ENCODE results near the gene SLC46A3. TPM values are rescaled to one million over a fixed set of nuclear protein-coding genes. Genes with fewer than 3 reads are reported as not detected.

Gene SLC46A3
- total and polyA plus RNA-seq, 2 donors (not counting 1 experiment from before 2014, with no cell fraction given), result 13.1 to 19.0 TPM

- Histone ChIP-seq H3K9ac (ENCODE audit: low read length) (no peak overlapping the region), H3K27me3 (replicated peaks in 1 of 4; ENCODE audit: control extremely low read depth in 1 of 4, control insufficient read depth in 3 of 4, insufficient read depth in 4 of 4, low read length in 3 of 4) (peaks cover 0 to 3% (median 0%) of the 10 kb centered on the region in 4 experiments), H3K4me1 (ENCODE audit: control insufficient read depth in 2 of 2, insufficient read depth in 2 of 2, low read length in 2 of 2) (no peaks in the 10 kb centered on the region), H3K9me3 (ENCODE audit: control extremely low read depth in 1 of 3, control insufficient read depth in 2 of 3, insufficient read depth in 1 of 3, low read length in 2 of 3) (no peaks in the 10 kb centered on the region), H4K20me1 (ENCODE audit: control insufficient read depth, insufficient read depth, low read length, poor library complexity, severe bottlenecking) (no peaks in the 10 kb centered on the region), H3K4me2 (replicated peaks; ENCODE audit: low read depth, low read length, poor library complexity, severe bottlenecking) (no peak overlapping the region), H3K27ac (ENCODE audit: low read length in 2 of 2) (no peak overlapping the region), H2AFZ (ENCODE audit: insufficient read depth, low read depth, low read length, poor library complexity, severe bottlenecking) (no peak overlapping the region), H3K79me2 (ENCODE audit: control insufficient read depth, insufficient read depth, low read length) (no peaks in the 10 kb centered on the region), H3K36me3 (replicated peaks in 1 of 2; ENCODE audit: control extremely low read depth in 1 of 2, control insufficient read depth in 1 of 2, extremely low read depth in 1 of 2, insufficient read depth in 2 of 2, low read length in 1 of 2) (no peaks in the 10 kb centered on the region), H3K4me3 (ENCODE audit: control extremely low read depth in 1 of 5, extremely low read depth in 1 of 5, insufficient read depth in 1 of 5, low read depth in 2 of 5, low read length in 4 of 5) (no peak overlapping the region)
- no peaks in the 10 kb centered on the region for H3K9me3 Mint-ChIP-seq (ENCODE audit: insufficient read depth)
- H3K4me3 Mint-ChIP-seq, result no peak overlapping the region
- ChIA-PET POLR2A (no interaction called here), CTCF (no interaction called here)
- H3K27me3 Mint-ChIP-seq, result no peaks in the 10 kb centered on the region
- H3K4me1 Mint-ChIP-seq, result no peaks in the 10 kb centered on the region
- DNase-seq, result no peak
- ATAC-seq (ENCODE audit: low read depth), result no peak
- H3K27ac Mint-ChIP-seq, result no peak overlapping the region
- TF ChIP-seq EZH2 (IDR thresholded peaks at IDR 0.05; ENCODE audit: borderline replicate concordance, insufficient read depth, low read depth, low read length, poor library complexity, severe bottlenecking), result no peak
- TF ChIP-seq CTCF (IDR thresholded peaks at IDR 0.05), result no peak
- intact Hi-C loops (cut with micrococcal nuclease), result no loop called here
- WGBS (ENCODE audit: insufficient coverage), result no CpG with 5 or more reads among the region's 6 CpGs
These were observed 25.3 kb upstream of the SLC46A3 start for GRCh38 chr13:28744091-28744536.

- H2AFZ ChIP-seq (ENCODE audit: insufficient read depth, low read depth, low read length, poor library complexity, severe bottlenecking), result no peak overlapping the region
- DNase-seq (no peak), ATAC-seq (ENCODE audit: low read depth) (no peak)
- no peak overlapping the region for H3K27ac Mint-ChIP-seq
- ChIA-PET POLR2A (no interaction called here), CTCF (no interaction called here)
- no peak overlapping the region for H3K27ac ChIP-seq (ENCODE audit: low read length in 2 of 2)
- intact Hi-C loops (cut with micrococcal nuclease), result no loop called here
- no peaks in the 10 kb centered on the region for H3K27me3 Mint-ChIP-seq
- H3K4me3 Mint-ChIP-seq, result no peak overlapping the region
- no peaks in the 10 kb centered on the region for H3K79me2 ChIP-seq (ENCODE audit: control insufficient read depth, insufficient read depth, low read length)
- TF ChIP-seq CTCF (IDR thresholded peaks at IDR 0.05) (no peak), EZH2 (IDR thresholded peaks at IDR 0.05; ENCODE audit: borderline replicate concordance, insufficient read depth, low read depth, low read length, poor library complexity, severe bottlenecking) (no peak)
- no peaks in the 10 kb centered on the region for H3K4me1 ChIP-seq (ENCODE audit: control insufficient read depth in 2 of 2, insufficient read depth in 2 of 2, low read length in 2 of 2)
- no peaks in the 10 kb centered on the region for H3K36me3 ChIP-seq (replicated peaks in 1 of 2; ENCODE audit: control extremely low read depth in 1 of 2, control insufficient read depth in 1 of 2, extremely low read depth in 1 of 2, insufficient read depth in 2 of 2, low read length in 1 of 2)
- H4K20me1 ChIP-seq (ENCODE audit: control insufficient read depth, insufficient read depth, low read length, poor library complexity, severe bottlenecking), result no peaks in the 10 kb centered on the region
- peaks cover 0 to 3% (median 0%) of the 10 kb centered on the region in 4 experiments for H3K27me3 ChIP-seq (replicated peaks in 1 of 4; ENCODE audit: control extremely low read depth in 1 of 4, control insufficient read depth in 3 of 4, insufficient read depth in 4 of 4, low read length in 3 of 4)
- no peak overlapping the region for H3K4me2 ChIP-seq (replicated peaks; ENCODE audit: low read depth, low read length, poor library complexity, severe bottlenecking)
- no peak overlapping the region for H3K4me3 ChIP-seq (ENCODE audit: control extremely low read depth in 1 of 5, extremely low read depth in 1 of 5, insufficient read depth in 1 of 5, low read depth in 2 of 5, low read length in 4 of 5)
- H3K9me3 ChIP-seq (ENCODE audit: control extremely low read depth in 1 of 3, control insufficient read depth in 2 of 3, insufficient read depth in 1 of 3, low read length in 2 of 3), result no peaks in the 10 kb centered on the region
- no peaks in the 10 kb centered on the region for H3K9me3 Mint-ChIP-seq (ENCODE audit: insufficient read depth)
- H3K4me1 Mint-ChIP-seq, result no peaks in the 10 kb centered on the region
- 0% methylated on average over 1 of the region's 4 CpGs for WGBS (ENCODE audit: insufficient coverage)
- no peak overlapping the region for H3K9ac ChIP-seq (ENCODE audit: low read length)
These were observed 24.8 kb upstream of the SLC46A3 start for GRCh38 chr13:28743499-28744083.
